Subcutaneous adipose tissue (tissue), 4 donors: Measurements from ENCODE around the gene CYP2S1. TPM values are rescaled to one million over a fixed set of nuclear protein-coding genes. Genes with fewer than 3 reads are reported as not detected.

Experiments used
- total RNA-seq, 4 donors: library from RNA; depleted of rRNA; stranded (reverse); fragments of >200 nt; gene quantifications; one replicate each; pipeline ENCODE4 v1.1.0, GENCODE V29; 2016
- TF ChIP-seq, protein P1 (sequence below): fragments of 450-650 bp; IDR thresholded peaks from one replicate; pipeline ENCODE4 v1.5.1; 2016; ENCODE audit warnings: low read depth, mild to moderate bottlenecking, control low read depth, antibody characterized with exemption, moderate library complexity

The CYP2S1 gene
- total RNA-seq, 4 donors from 2014 or later, result 1.9 to 5.6 (median 3.3) TPM

DNA sequence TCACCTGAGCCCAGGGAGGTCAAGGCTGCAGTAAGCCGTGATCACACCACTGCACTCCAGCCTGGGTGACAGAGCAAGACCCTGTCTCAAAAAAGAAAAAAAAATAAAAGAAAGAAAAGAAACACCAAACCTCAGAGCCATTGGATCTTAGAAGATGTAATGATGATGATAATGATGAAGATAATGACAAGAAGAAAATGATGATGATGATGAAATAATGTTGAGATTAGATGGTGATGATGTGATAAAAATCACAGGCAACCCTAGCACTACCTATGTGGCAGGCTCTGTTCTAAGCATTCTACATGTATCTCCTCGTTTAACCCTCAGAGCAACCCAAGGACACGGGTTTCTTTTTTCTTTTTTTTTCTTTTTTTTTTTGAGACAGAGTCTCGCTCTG is 51.1 kb downstream of the CYP2S1 start:
- TF ChIP-seq, protein P1, sequence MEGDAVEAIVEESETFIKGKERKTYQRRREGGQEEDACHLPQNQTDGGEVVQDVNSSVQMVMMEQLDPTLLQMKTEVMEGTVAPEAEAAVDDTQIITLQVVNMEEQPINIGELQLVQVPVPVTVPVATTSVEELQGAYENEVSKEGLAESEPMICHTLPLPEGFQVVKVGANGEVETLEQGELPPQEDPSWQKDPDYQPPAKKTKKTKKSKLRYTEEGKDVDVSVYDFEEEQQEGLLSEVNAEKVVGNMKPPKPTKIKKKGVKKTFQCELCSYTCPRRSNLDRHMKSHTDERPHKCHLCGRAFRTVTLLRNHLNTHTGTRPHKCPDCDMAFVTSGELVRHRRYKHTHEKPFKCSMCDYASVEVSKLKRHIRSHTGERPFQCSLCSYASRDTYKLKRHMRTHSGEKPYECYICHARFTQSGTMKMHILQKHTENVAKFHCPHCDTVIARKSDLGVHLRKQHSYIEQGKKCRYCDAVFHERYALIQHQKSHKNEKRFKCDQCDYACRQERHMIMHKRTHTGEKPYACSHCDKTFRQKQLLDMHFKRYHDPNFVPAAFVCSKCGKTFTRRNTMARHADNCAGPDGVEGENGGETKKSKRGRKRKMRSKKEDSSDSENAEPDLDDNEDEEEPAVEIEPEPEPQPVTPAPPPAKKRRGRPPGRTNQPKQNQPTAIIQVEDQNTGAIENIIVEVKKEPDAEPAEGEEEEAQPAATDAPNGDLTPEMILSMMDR, result no peak

DNA sequence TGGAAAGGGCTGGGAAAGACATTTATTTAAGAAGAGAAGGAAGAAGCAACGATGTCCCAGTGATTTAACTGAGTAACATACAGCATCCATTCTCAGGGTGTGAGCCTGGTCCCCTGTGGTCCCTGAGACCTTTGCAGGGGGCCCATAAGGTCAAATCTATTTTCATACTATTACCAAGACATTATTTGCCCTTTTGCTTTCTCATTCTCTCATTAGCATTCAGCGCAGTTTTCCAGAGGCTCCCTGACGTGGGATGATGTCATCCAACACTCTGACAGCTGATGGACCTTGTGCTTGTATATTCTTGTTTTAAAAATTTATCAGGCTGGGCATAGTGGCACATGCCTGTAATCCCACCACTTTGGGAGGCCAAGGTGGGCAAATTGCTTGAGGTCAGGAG is 52.8 kb downstream of the CYP2S1 start:
- TF ChIP-seq, protein P1, result no peak

DNA sequence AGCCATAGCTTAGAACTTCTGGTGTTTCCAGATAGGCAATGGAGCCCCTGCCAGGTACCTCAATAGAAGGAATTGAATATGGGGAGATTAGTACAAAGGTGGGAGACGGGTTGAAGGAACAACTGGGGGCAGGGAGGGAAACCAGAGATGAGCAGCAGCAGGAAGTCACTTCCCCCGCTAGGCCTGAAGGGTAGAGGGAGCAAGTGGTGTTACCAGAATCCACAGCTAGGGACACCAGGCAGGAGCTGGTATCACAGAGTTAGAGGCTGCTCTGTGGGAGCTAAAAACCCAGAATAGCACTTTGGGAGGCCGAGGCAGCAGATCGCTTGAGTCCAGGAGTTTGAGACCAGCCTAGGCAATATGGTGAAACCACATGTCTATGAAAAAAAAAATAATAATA is 55.9 kb downstream of the CYP2S1 start:
- TF ChIP-seq, protein P1, result no peak

DNA sequence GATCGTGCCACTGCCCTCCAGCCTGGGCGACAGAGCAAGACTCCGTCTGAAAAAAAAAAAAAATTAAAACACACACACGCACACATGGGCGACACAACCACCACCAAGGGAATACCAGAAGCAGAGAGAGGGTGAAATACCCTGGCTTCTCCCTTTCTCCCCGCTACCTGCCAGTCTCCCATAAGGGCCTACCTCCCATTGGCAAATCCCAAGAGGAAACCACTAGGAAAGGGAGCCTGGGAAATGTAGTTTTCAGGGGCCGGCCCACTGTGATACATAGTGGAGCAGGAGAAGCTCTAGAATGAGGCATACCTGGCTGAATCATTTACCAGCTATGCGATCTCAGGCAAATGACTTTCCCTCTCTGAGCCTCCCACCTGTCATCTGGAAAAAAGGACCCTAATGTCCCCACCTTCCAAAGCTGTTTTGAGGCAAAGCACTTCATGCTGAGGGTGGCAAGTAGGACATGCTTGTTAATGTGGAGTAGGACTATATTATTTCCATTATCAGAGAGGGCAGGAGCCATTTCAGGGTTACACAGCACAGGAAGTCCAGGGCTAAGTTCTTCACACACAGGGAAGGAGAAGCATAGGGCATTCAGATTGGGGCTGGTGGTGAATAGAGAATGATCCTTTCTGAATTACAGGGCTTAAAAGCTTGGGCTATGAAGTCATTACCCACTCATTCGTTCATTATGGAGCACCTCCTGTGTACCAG is 56.8 kb downstream of the CYP2S1 start:
- TF ChIP-seq, protein P1, result no peak

DNA sequence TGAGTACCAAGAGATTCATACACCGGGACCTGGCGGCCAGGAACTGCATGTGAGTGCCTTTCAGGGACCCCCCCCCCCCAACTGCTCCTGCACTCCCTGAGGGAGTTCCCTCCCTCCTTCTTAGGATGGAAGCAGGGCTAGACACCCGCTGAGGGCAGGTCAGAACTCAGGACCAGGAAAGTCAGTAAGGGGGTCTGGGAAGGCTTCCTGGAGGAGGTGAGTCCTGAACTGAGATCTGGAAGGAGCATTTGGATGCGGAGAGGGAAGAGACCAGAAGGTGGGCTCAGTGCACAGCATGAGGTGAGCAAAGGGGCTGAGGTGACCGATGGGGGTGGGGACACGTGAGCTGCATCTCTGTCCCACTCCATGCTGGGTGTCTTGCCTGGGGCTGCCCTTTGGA is 60.6 kb downstream of the CYP2S1 start:
- TF ChIP-seq, protein P1, result no peak

DNA sequence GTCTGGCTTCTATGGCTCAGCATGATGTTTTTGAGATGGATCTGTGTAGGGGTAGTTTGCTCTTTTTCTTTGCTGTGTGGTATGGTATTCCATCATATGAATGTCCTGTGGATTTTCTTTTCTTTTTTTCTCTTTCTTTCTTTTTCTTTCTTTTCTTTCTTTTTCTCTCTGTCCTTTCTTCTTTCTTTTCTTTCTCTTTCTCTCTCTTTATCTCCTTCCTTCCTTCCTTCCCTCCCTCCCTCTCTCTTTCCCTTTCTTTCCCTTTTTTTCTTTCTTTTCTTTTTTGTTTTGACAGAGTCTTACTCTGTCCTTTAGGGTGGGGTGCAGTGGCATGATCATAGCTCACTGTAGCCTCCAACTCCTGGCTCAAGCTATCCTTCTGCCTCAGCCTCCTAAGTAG is 62.2 kb downstream of the CYP2S1 start:
- TF ChIP-seq, protein P1, result no peak

Other genes with a start within 250 kb of the CYP2S1 start
- gene CYP2B6, start 201.9 kb upstream of the CYP2S1 start, total RNA-seq, result not detected
- not detected for gene CYP2A13, start 104.8 kb upstream of the CYP2S1 start, total RNA-seq
- gene CYP2F1, start 78.8 kb upstream of the CYP2S1 start, total RNA-seq, result not detected
- gene AXL, start 26.0 kb downstream of the CYP2S1 start, total RNA-seq, result 100 to 1,000 TPM in 1 of 4 donors, 10 to 100 TPM in 3; 72.6 to 118 (median 80.0) TPM
- 100 to 1,000 TPM in 3 of 4 donors, 10 to 100 TPM in 1; 83.3 to 178 (median 135) TPM for gene HNRNPUL1, start 71.2 kb downstream of the CYP2S1 start, total RNA-seq
- 10 to 100 TPM; 10.0 to 15.4 (median 12.6) TPM for gene CCDC97, start 117.0 kb downstream of the CYP2S1 start, total RNA-seq
- 10 to 100 TPM; 12.4 to 29.1 (median 21.4) TPM for gene TGFB1, start 160.7 kb downstream of the CYP2S1 start, total RNA-seq
- gene B9D2, start 170.9 kb downstream of the CYP2S1 start, total RNA-seq, result 1 to 10 TPM; 1.6 to 4.8 (median 3.1) TPM
- gene TMEM91, start 183.3 kb downstream of the CYP2S1 start, total RNA-seq, result 10 to 100 TPM in 3 of 4 donors, 1 to 10 TPM in 1; 3.3 to 22.7 (median 17.4) TPM
- 10 to 100 TPM; 10.9 to 20.5 (median 17.1) TPM for gene EXOSC5, start 204.1 kb downstream of the CYP2S1 start, total RNA-seq
- 10 to 100 TPM; 27.9 to 59.2 (median 39.1) TPM for gene BCKDHA, start 204.6 kb downstream of the CYP2S1 start, total RNA-seq
- 10 to 100 TPM in 1 of 4 donors, 1 to 10 TPM in 1, under 1 TPM in 2; 0.49 to 12.6 (median 1.9) TPM for gene B3GNT8, start 234.2 kb downstream of the CYP2S1 start, total RNA-seq
- gene DMAC2, start 246.7 kb downstream of the CYP2S1 start, total RNA-seq, result 10 to 100 TPM; 19.9 to 33.9 (median 24.7) TPM
- not detected for gene ERICH4, start 249.9 kb downstream of the CYP2S1 start, total RNA-seq